ENCODE data around the gene AP2B1. TPM values are rescaled to one million over a fixed set of nuclear protein-coding genes. Genes with fewer than 3 reads are reported as not detected.
"Not testable (repeated sequence)": the region's sequence is repeated elsewhere in the genome, so short reads cannot be mapped to it uniquely, and the experiment has no call there.

AP2B1 gene
- 39.0 and 43.0 TPM in 2 replicates for polyA plus RNA-seq (2014; cell fraction: cytosol; rRNA removed)
- 14.8 and 36.4 TPM in 2 replicates for polyA plus RNA-seq (2014; cell fraction: nucleus; rRNA removed)

- DNase-seq (ENCODE audit: low spot score) = peak; percentile 95
These were observed at the start of gene AP2B1 for GRCh38 chr17:35587074-35587961. Gene AP2B1, plus strand, starts transcription at chr17:35587322. Its CDS starts 6,709 bp downstream, at chr17:35594031.

GRCh38 chr17:35537601-35538141 lies 49.5 kb upstream of the AP2B1 start, which contains the start of gene SLFN12L:
Gene SLFN12L, minus strand, starts transcription at chr17:35537678. Its CDS starts 15,314 bp downstream, at chr17:35522364.
- no peak for DNase-seq (ENCODE audit: low spot score)

- no peak for DNase-seq (ENCODE audit: low spot score)
These were observed 47.5 kb upstream of the AP2B1 start for GRCh38 chr17:35539659-35540026.

- DNase-seq (ENCODE audit: low spot score) = no peak
These were observed 46.3 kb upstream of the AP2B1 start for GRCh38 chr17:35540589-35541404.

GRCh38 chr17:35541434-35541833 lies 45.7 kb upstream of the AP2B1 start:
- no peak for DNase-seq (ENCODE audit: low spot score)

GRCh38 chr17:35542990-35543389 lies 44.1 kb upstream of the AP2B1 start:
- DNase-seq (ENCODE audit: low spot score) = no peak

GRCh38 chr17:35543856-35544255 lies 43.3 kb upstream of the AP2B1 start:
- DNase-seq (ENCODE audit: low spot score) = no peak

- no peak for DNase-seq (ENCODE audit: low spot score)
These were observed 42.0 kb upstream of the AP2B1 start for GRCh38 chr17:35545150-35545549.

GRCh38 chr17:35546487-35546886 lies 40.6 kb upstream of the AP2B1 start:
- DNase-seq (ENCODE audit: low spot score) = no peak

- no peak for DNase-seq (ENCODE audit: low spot score)
These were observed 38.8 kb upstream of the AP2B1 start for GRCh38 chr17:35548208-35548810.

GRCh38 chr17:35548978-35549377 lies 38.1 kb upstream of the AP2B1 start:
- no peak for DNase-seq (ENCODE audit: low spot score)

- DNase-seq (ENCODE audit: low spot score) = no peak
These were observed 33.8 kb upstream of the AP2B1 start for GRCh38 chr17:35553310-35553709.

- no peak for DNase-seq (ENCODE audit: low spot score)
These were observed 32.5 kb upstream of the AP2B1 start for GRCh38 chr17:35554668-35555067.

GRCh38 chr17:35555691-35556090 lies 31.4 kb upstream of the AP2B1 start:
- DNase-seq (ENCODE audit: low spot score) = no peak

GRCh38 chr17:35557353-35557752 lies 29.8 kb upstream of the AP2B1 start:
- DNase-seq (ENCODE audit: low spot score) = no peak

- no peak for DNase-seq (ENCODE audit: low spot score)
These were observed 27.5 kb upstream of the AP2B1 start for GRCh38 chr17:35559495-35560210.

- no peak for DNase-seq (ENCODE audit: low spot score)
These were observed 26.4 kb upstream of the AP2B1 start, which contains the start of gene SLFN14 for GRCh38 chr17:35560703-35561102. Gene SLFN14, minus strand, starts transcription at chr17:35560819. Its CDS starts 2,757 bp downstream, at chr17:35558062.

- DNase-seq (ENCODE audit: low spot score) = not testable (repeated sequence)
These were observed 23.9 kb upstream of the AP2B1 start for GRCh38 chr17:35563181-35563580.

GRCh38 chr17:35566968-35567367 lies 20.2 kb upstream of the AP2B1 start:
- DNase-seq (ENCODE audit: low spot score) = no peak

GRCh38 chr17:35568561-35568960 lies 18.6 kb upstream of the AP2B1 start:
- no peak for DNase-seq (ENCODE audit: low spot score)

GRCh38 chr17:35569405-35569804 lies 17.7 kb upstream of the AP2B1 start:
- no peak for DNase-seq (ENCODE audit: low spot score)
